ENCODE measurements around the gene ONECUT2.

ONECUT2 gene

DNA sequence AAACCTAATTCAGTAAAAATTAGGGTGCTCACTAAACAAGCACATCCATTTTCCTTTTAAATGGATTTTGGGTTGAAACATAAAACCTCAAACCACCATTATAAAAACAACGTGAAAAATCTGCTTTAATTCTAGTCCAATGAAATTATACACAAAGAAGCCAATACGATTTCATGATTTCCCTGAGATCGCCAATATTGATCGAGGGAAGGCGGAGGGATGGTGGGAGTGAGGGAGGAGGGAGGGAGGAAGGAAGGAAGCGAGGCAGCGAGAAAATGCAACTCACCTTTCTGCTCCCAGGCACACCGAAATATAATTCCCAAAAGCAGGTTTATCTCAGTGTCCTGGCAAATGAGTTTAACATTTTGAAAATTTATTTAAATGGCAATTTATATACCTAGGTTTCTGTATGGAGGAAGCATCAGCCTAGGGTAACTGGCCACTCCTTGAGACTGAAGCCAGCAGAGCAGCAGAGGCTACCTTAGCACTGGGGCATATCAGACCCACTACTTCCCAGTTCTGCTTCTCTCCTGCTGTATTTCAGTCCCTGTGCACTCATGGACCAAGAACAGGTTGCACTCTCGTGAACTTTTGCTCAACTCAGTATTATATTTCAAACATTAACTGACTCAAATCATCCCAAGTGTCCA lies 2.3 kb upstream of the ONECUT2 start:
- no peaks in the 10 kb centered on the region for H3K9me3 ChIP-seq (replicated peaks; ENCODE audit: low read length)
- H3K4me3 ChIP-seq (ENCODE audit: low read length): no peak overlapping the region
- no peaks in the 10 kb centered on the region for H3K36me3 ChIP-seq (ENCODE audit: insufficient read depth, low read length)
- H3K9ac ChIP-seq (ENCODE audit: low read depth, low read length): no peak overlapping the region
- H3K4me1 ChIP-seq (ENCODE audit: control insufficient read depth, insufficient read depth, low read length): peaks cover 9% of the 10 kb centered on the region
- H3K27me3 ChIP-seq (ENCODE audit: control insufficient read depth, insufficient read depth, low read length): peaks cover 91% of the 10 kb centered on the region
- H3K4me2 ChIP-seq (ENCODE audit: low read length): no peak overlapping the region

GRCh38 chr18:57433482-57433881 lies 1.7 kb upstream of the ONECUT2 start:
- Histone ChIP-seq H3K4me2 (ENCODE audit: low read length) (no peak overlapping the region), H3K36me3 (ENCODE audit: insufficient read depth, low read length) (no peaks in the 10 kb centered on the region), H3K9ac (ENCODE audit: low read depth, low read length) (no peak overlapping the region), H3K9me3 (replicated peaks; ENCODE audit: low read length) (no peaks in the 10 kb centered on the region), H3K4me1 (ENCODE audit: control insufficient read depth, insufficient read depth, low read length) (peaks cover 15% of the 10 kb centered on the region), H3K27me3 (ENCODE audit: control insufficient read depth, insufficient read depth, low read length) (peaks cover 91% of the 10 kb centered on the region), H3K4me3 (ENCODE audit: low read length) (no peak overlapping the region)

GRCh38 chr18:57433934-57434535 lies 1.1 kb upstream of the ONECUT2 start:
- no peak overlapping the region for H3K9ac ChIP-seq (ENCODE audit: low read depth, low read length)
- no peaks in the 10 kb centered on the region for H3K36me3 ChIP-seq (ENCODE audit: insufficient read depth, low read length)
- no peaks in the 10 kb centered on the region for H3K9me3 ChIP-seq (replicated peaks; ENCODE audit: low read length)
- H3K4me1 ChIP-seq (ENCODE audit: control insufficient read depth, insufficient read depth, low read length): peaks cover 16% of the 10 kb centered on the region
- peak overlapping the region; percentile 99 for H3K4me2 ChIP-seq (ENCODE audit: low read length)
- no peak overlapping the region for H3K4me3 ChIP-seq (ENCODE audit: low read length)
- peaks cover 91% of the 10 kb centered on the region for H3K27me3 ChIP-seq (ENCODE audit: control insufficient read depth, insufficient read depth, low read length)

GRCh38 chr18:57435846-57436190 lies 644 bp downstream of the ONECUT2 start:
- Histone ChIP-seq H3K9ac (ENCODE audit: low read depth, low read length) (no peak overlapping the region), H3K27me3 (ENCODE audit: control insufficient read depth, insufficient read depth, low read length) (peaks cover 91% of the 10 kb centered on the region), H3K4me1 (ENCODE audit: control insufficient read depth, insufficient read depth, low read length) (peaks cover 16% of the 10 kb centered on the region), H3K4me2 (ENCODE audit: low read length) (peak overlapping the region; percentile 25), H3K9me3 (replicated peaks; ENCODE audit: low read length) (no peaks in the 10 kb centered on the region), H3K4me3 (ENCODE audit: low read length) (no peak overlapping the region), H3K36me3 (ENCODE audit: insufficient read depth, low read length) (no peaks in the 10 kb centered on the region)

DNA sequence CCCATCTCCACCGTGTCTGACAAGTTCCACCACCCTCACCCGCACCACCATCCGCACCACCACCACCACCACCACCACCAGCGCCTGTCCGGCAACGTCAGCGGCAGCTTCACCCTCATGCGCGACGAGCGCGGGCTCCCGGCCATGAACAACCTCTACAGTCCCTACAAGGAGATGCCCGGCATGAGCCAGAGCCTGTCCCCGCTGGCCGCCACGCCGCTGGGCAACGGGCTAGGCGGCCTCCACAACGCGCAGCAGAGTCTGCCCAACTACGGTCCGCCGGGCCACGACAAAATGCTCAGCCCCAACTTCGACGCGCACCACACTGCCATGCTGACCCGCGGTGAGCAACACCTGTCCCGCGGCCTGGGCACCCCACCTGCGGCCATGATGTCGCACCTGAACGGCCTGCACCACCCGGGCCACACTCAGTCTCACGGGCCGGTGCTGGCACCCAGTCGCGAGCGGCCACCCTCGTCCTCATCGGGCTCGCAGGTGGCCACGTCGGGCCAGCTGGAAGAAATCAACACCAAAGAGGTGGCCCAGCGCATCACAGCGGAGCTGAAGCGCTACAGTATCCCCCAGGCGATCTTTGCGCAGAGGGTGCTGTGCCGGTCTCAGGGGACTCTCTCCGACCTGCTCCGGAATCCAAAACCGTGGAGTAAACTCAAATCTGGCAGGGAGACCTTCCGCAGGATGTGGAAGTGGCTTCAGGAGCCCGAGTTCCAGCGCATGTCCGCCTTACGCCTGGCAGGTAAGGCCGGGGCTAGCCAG lies 1.2 kb downstream of the ONECUT2 start:
- Histone ChIP-seq H3K9ac (ENCODE audit: low read depth, low read length) (no peak overlapping the region), H3K9me3 (replicated peaks; ENCODE audit: low read length) (no peaks in the 10 kb centered on the region), H3K36me3 (ENCODE audit: insufficient read depth, low read length) (no peaks in the 10 kb centered on the region), H3K27me3 (ENCODE audit: control insufficient read depth, insufficient read depth, low read length) (peaks cover 91% of the 10 kb centered on the region), H3K4me1 (ENCODE audit: control insufficient read depth, insufficient read depth, low read length) (peaks cover 16% of the 10 kb centered on the region), H3K4me3 (ENCODE audit: low read length) (no peak overlapping the region), H3K4me2 (ENCODE audit: low read length) (peak overlapping the region; percentile 25)

DNA sequence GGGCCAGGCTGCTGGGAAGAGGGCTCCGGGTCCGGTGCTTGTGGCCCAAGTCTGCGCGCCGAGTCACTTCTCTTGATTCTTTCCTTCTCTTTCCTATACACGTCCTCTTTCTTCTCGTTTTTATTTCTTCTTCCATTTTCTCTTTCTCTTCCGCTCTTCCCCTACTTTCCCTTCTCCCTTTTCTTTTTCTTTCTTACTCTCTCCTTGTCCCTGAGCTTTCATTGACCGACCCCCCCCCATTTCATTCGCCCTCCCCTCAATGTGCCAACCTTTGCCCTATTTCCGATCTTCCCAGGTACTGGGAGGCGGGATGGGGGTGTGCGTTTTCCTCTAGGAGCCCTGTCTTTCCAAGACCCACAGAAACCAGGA lies 1.8 kb downstream of the ONECUT2 start:
- no peaks in the 10 kb centered on the region for H3K9me3 ChIP-seq (replicated peaks; ENCODE audit: low read length)
- H3K4me3 ChIP-seq (ENCODE audit: low read length): no peak overlapping the region
- no peak overlapping the region for H3K4me2 ChIP-seq (ENCODE audit: low read length)
- H3K36me3 ChIP-seq (ENCODE audit: insufficient read depth, low read length): no peaks in the 10 kb centered on the region
- H3K9ac ChIP-seq (ENCODE audit: low read depth, low read length): no peak overlapping the region
- H3K27me3 ChIP-seq (ENCODE audit: control insufficient read depth, insufficient read depth, low read length): peaks cover 91% of the 10 kb centered on the region
- H3K4me1 ChIP-seq (ENCODE audit: control insufficient read depth, insufficient read depth, low read length): peaks cover 16% of the 10 kb centered on the region

DNA sequence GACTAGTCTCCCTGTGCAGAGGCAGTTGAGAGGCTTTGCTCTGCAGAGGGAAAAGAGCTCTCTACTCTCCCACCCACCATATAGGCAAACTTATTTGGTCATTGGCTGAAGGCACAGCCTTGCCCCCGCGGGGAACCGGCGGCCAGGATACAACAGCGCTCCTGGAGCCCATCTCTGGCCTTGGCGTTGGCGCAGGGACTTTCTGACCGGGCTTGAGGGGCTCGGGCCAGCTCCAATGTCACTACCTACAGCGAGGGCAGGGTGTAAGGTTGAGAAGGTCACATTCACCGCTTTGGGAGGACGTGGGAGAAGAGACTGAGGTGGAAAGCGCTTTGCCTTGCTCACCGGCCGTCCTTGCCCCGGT lies 2.2 kb downstream of the ONECUT2 start:
- no peaks in the 10 kb centered on the region for H3K9me3 ChIP-seq (replicated peaks; ENCODE audit: low read length)
- peaks cover 16% of the 10 kb centered on the region for H3K4me1 ChIP-seq (ENCODE audit: control insufficient read depth, insufficient read depth, low read length)
- H3K4me2 ChIP-seq (ENCODE audit: low read length): peak overlapping the region; percentile 77
- H3K9ac ChIP-seq (ENCODE audit: low read depth, low read length): no peak overlapping the region
- peaks cover 91% of the 10 kb centered on the region for H3K27me3 ChIP-seq (ENCODE audit: control insufficient read depth, insufficient read depth, low read length)
- no peaks in the 10 kb centered on the region for H3K36me3 ChIP-seq (ENCODE audit: insufficient read depth, low read length)
- H3K4me3 ChIP-seq (ENCODE audit: low read length): peak overlapping the region; percentile 55

GRCh38 chr18:57437766-57438671 lies 2.8 kb downstream of the ONECUT2 start:
- Histone ChIP-seq H3K4me3 (ENCODE audit: low read length) (peak overlapping the region; percentile 55), H3K9ac (ENCODE audit: low read depth, low read length) (no peak overlapping the region), H3K9me3 (replicated peaks; ENCODE audit: low read length) (no peaks in the 10 kb centered on the region), H3K27me3 (ENCODE audit: control insufficient read depth, insufficient read depth, low read length) (peaks cover 91% of the 10 kb centered on the region), H3K4me2 (ENCODE audit: low read length) (peak overlapping the region; percentile 77), H3K4me1 (ENCODE audit: control insufficient read depth, insufficient read depth, low read length) (peaks cover 16% of the 10 kb centered on the region), H3K36me3 (ENCODE audit: insufficient read depth, low read length) (no peaks in the 10 kb centered on the region)

GRCh38 chr18:57438743-57439608 lies 3.8 kb downstream of the ONECUT2 start:
- Histone ChIP-seq H3K4me1 (ENCODE audit: control insufficient read depth, insufficient read depth, low read length) (peaks cover 16% of the 10 kb centered on the region), H3K4me2 (ENCODE audit: low read length) (peak overlapping the region; percentile 77), H3K4me3 (ENCODE audit: low read length) (no peak overlapping the region), H3K36me3 (ENCODE audit: insufficient read depth, low read length) (no peaks in the 10 kb centered on the region), H3K9ac (ENCODE audit: low read depth, low read length) (no peak overlapping the region), H3K9me3 (replicated peaks; ENCODE audit: low read length) (no peaks in the 10 kb centered on the region), H3K27me3 (ENCODE audit: control insufficient read depth, insufficient read depth, low read length) (peaks cover 91% of the 10 kb centered on the region)

GRCh38 chr18:57439609-57439968 lies 4.4 kb downstream of the ONECUT2 start:
- H3K27me3 ChIP-seq (ENCODE audit: control insufficient read depth, insufficient read depth, low read length): peaks cover 91% of the 10 kb centered on the region

More at GRCh38 chr18:57439609-57439968, 4.4 kb downstream of the ONECUT2 start:
- H3K9me3 ChIP-seq (replicated peaks; ENCODE audit: low read length): no peaks in the 10 kb centered on the region
- no peaks in the 10 kb centered on the region for H3K36me3 ChIP-seq (ENCODE audit: insufficient read depth, low read length)
- no peak overlapping the region for H3K4me2 ChIP-seq (ENCODE audit: low read length)
- no peak overlapping the region for H3K9ac ChIP-seq (ENCODE audit: low read depth, low read length)
- H3K4me3 ChIP-seq (ENCODE audit: low read length): no peak overlapping the region
- H3K4me1 ChIP-seq (ENCODE audit: control insufficient read depth, insufficient read depth, low read length): peaks cover 11% of the 10 kb centered on the region
